Measurements from ENCODE around the gene CIAO2B.

DNA sequence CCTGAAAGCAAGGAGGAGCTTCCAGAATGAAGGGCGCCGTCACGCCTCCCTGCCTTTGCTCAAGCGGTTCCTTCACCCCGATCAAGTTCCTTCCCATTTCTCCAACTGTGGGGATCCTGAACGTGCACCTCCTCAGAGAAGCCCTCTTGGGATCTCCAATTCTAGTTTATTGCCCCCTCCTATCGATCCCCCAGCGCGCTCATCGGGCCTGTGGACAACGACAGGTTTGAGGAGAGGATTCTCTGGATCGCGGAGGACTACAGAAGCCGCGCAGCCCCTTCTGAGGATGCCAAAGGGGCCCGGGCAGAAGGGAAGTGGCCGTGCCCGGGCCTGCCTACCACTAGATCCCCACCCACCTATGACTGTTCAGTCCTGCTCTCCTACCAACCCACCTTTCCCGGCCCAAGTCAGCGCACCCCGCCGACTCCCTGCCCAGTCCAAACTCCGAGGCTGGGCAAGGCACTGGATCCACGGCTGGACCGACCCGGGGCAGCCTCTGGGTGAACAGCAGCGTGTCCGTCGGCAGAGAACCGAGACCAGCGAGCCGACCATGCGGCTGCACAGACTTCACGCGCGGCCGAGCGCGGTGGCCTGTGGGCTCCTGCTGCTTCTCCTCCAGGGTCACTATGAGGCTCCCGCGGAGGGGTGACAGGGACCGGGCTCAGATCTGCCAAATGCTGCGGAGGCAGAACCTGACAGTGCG is 14.1 kb upstream of the CIAO2B start:
- no peak for TF ChIP-seq CTCF (IDR thresholded peaks at IDR 0.05; ENCODE audit: extremely low read depth in 1 of 2, insufficient read depth in 1 of 2, low read depth in 1 of 2, low read length in 2 of 2)
- TF ChIP-seq POLR2A (IDR thresholded peaks at IDR 0.05; ENCODE audit: low read depth, low read length): no peak
- peak; percentile 80 for TF ChIP-seq EZH2 (IDR thresholded peaks at IDR 0.05; ENCODE audit: borderline replicate concordance, low read depth, low read length, severe bottlenecking)
